HepG2 (cell line): ENCODE results near the gene POLR1C. TPM values are rescaled to one million over a fixed set of nuclear protein-coding genes. Genes with fewer than 3 reads are reported as not detected.

Source experiments
- ADNP ChIP-seq: sonication (generic); formaldehyde crosslinking; IDR thresholded peaks from 2 replicates; pipeline ENCODE4 v1.4.0; 2020; ENCODE audit warnings: missing genetic modification reagents
- DBP ChIP-seq: sonication (generic); formaldehyde crosslinking; IDR thresholded peaks from 2 replicates; pipeline ENCODE4 v1.4.0; 2020; ENCODE audit warnings: missing genetic modification reagents; ENCODE audit errors: not compliant biosample characterization
- ERF ChIP-seq: IDR thresholded peaks from 2 replicates; pipeline ENCODE4 v1.6.1; 2018; ENCODE audit warnings: missing biosample characterization, missing genetic modification reagents
- GATAD2A ChIP-seq: IDR thresholded peaks from 2 replicates; pipeline ENCODE4 v1.6.1; 2016
- HHEX ChIP-seq: IDR thresholded peaks from 2 replicates; pipeline ENCODE4 v1.6.1; 2016; ENCODE audit warnings: control low read depth
- KDM4B ChIP-seq: sonication (generic); formaldehyde crosslinking; IDR thresholded peaks from 2 replicates; pipeline ENCODE4 v1.4.0; 2020; ENCODE audit warnings: missing genetic modification reagents
- KLF13 ChIP-seq: sonication (generic); formaldehyde crosslinking; IDR thresholded peaks from 2 replicates; pipeline ENCODE4 v1.4.0; 2020; ENCODE audit warnings: mild to moderate bottlenecking, missing genetic modification reagents
- MIXL1 ChIP-seq: IDR thresholded peaks from 2 replicates; pipeline ENCODE4 v1.6.1; 2016
- NFAT5 ChIP-seq: sonication (generic); formaldehyde crosslinking; IDR thresholded peaks from 2 replicates; pipeline ENCODE4 v1.4.0; 2020; ENCODE audit warnings: missing genetic modification reagents
- PHF8 ChIP-seq: sonication (generic); formaldehyde crosslinking; IDR thresholded peaks from 2 replicates; pipeline ENCODE4 v1.5.0; 2020; ENCODE audit warnings: missing genetic modification reagents
- REST ChIP-seq, 2 experiments: IDR thresholded peaks; 2 replicates each; pipeline ENCODE4 v1.6.1; 2011 to 2012; ENCODE audit warnings: low read length in 2 of 2, borderline replicate concordance in 1 of 2, low read depth in 1 of 2, mild to moderate bottlenecking in 1 of 2, moderate library complexity in 1 of 2
- RFX5 ChIP-seq: IDR thresholded peaks from 2 replicates; pipeline ENCODE4 v1.6.1; 2011; ENCODE audit warnings: low read depth, low read length, improper control_type of control experiment
- ZNF331 ChIP-seq: sonication (generic); formaldehyde crosslinking; IDR thresholded peaks from 2 replicates; pipeline ENCODE4 v1.4.0; 2020; ENCODE audit warnings: missing genetic modification reagents
- ZNF646 ChIP-seq: sonication (generic); formaldehyde crosslinking; IDR thresholded peaks from 2 replicates; pipeline ENCODE4 v1.9.0; 2021; ENCODE audit warnings: mild to moderate bottlenecking, missing genetic modification reagents
- ZNF709 ChIP-seq: sonication (generic); formaldehyde crosslinking; IDR thresholded peaks from 2 replicates; pipeline ENCODE4 v1.5.0; 2020; ENCODE audit warnings: mild to moderate bottlenecking, missing genetic modification reagents
- polyA plus RNA-seq, 8 experiments: library from polyadenylated mRNA; depleted of rRNA in 3 of 8; stranded (reverse) in 7 of 8; unstranded in 1 of 8; fragments of >200 nt; fragmentation: Illumina TruSeq in 4 of 8; extraction: Trizol in 4 of 8; gene quantifications; 2 replicates each; pipeline versions ENCODE4 v1.2.1 to v1.2.3, GENCODE V29; 2011 to 2016; ENCODE audit warnings: low read depth in 4 of 8, missing spikeins in 1 of 8, mixed read lengths in 1 of 8; ENCODE audit not compliant: insufficient read depth in 1 of 8
- total RNA-seq, 5 experiments: library from RNA; depleted of rRNA; stranded (reverse); fragments of >200 nt; fragmentation: Illumina TruSeq; extraction: Trizol; gene quantifications; 2 replicates each; pipeline ENCODE4 v1.2.3, GENCODE V29; 2016; ENCODE audit warnings: low read depth in 1 of 5

Gene POLR1C
- total and polyA plus RNA-seq, 2 of the 13 experiments (the other 11 are each of a cell fraction or from before 2014, with no cell fraction given), result 62.6 to 72.2 TPM

- peak in 1 of 2 experiments; percentile 69; a peak in 1 of 4 replicates for TF ChIP-seq REST (IDR thresholded peaks at IDR 0.05; ENCODE audit: borderline replicate concordance in 1 of 2, low read depth in 1 of 2, low read length in 2 of 2)
- peak; percentile 58; the same call in 1 of the 2 replicates for TF ChIP-seq HHEX
- TF ChIP-seq RFX5, result no peak
- TF ChIP-seq ZNF709 (CRISPR knock-in tag), result peak; percentile 84; the same call in 1 of the 2 replicates
- peak; percentile 47 for TF ChIP-seq ZNF331 (CRISPR knock-in tag)
- TF ChIP-seq ZNF646 (CRISPR knock-in tag), result peak; percentile 5; the same call in 1 of the 2 replicates
- no peak for TF ChIP-seq PHF8 (CRISPR knock-in tag)
- no peak for TF ChIP-seq MIXL1 (CRISPR knock-in tag)
- peak; percentile 79; the same call in 1 of the 2 replicates for TF ChIP-seq ERF (CRISPR knock-in tag)
- TF ChIP-seq ADNP (CRISPR knock-in tag), result 0 out of 2 replicates have a peak, but pooled peaks have one; percentile 59
- TF ChIP-seq NFAT5, result no peak
- TF ChIP-seq GATAD2A (CRISPR knock-in tag), result peak; percentile 92
- TF ChIP-seq DBP (CRISPR knock-in tag), result no peak
- 0 out of 2 replicates have a peak, but pooled peaks have one; percentile 47 for TF ChIP-seq KDM4B (CRISPR knock-in tag)
- TF ChIP-seq KLF13 (CRISPR knock-in tag), result no peak
Measured at GRCh38 chr6:43490523-43490939, 26.4 kb upstream of the POLR1C start (continued).
